Measurements from ENCODE around the gene CTSE.

GRCh38 chr1:206005234-206005633 lies 18.5 kb downstream of the CTSE start:
- TF ChIP-seq, protein P1, sequence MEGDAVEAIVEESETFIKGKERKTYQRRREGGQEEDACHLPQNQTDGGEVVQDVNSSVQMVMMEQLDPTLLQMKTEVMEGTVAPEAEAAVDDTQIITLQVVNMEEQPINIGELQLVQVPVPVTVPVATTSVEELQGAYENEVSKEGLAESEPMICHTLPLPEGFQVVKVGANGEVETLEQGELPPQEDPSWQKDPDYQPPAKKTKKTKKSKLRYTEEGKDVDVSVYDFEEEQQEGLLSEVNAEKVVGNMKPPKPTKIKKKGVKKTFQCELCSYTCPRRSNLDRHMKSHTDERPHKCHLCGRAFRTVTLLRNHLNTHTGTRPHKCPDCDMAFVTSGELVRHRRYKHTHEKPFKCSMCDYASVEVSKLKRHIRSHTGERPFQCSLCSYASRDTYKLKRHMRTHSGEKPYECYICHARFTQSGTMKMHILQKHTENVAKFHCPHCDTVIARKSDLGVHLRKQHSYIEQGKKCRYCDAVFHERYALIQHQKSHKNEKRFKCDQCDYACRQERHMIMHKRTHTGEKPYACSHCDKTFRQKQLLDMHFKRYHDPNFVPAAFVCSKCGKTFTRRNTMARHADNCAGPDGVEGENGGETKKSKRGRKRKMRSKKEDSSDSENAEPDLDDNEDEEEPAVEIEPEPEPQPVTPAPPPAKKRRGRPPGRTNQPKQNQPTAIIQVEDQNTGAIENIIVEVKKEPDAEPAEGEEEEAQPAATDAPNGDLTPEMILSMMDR (IDR thresholded peaks at IDR 0.05) = no peak
- TF ChIP-seq EP300 (IDR thresholded peaks at IDR 0.05; ENCODE audit: low read depth) = no peak
- no peak for TF ChIP-seq POLR2AphosphoS5 (IDR thresholded peaks at IDR 0.05)
